Renal pelvis (tissue), 4 donors: ENCODE data around the gene KLHL42. TPM values are rescaled to one million over a fixed set of nuclear protein-coding genes. Genes with fewer than 3 reads are reported as not detected.
"Not testable (repeated sequence)": the region's sequence is repeated elsewhere in the genome, so short reads cannot be mapped to it uniquely, and the experiment has no call there.

Experiments
- DNase-seq: peaks from one replicate; pipeline ENCODE4 v3.0.0-alpha.2; 2013
- polyA plus RNA-seq, 3 donors: library from polyadenylated mRNA; unstranded; fragments of 120-200 nt; gene quantifications; one replicate each; pipeline ENCODE4 v1.2.1, GENCODE V29; 2013; ENCODE audit not compliant: insufficient read length in 3 of 3

Gene KLHL42
- polyA plus RNA-seq, 3 donors: 28.0 to 46.0 (median 42.3) TPM

GRCh38 chr12:27847293-27847692 is 67.3 kb downstream of the KLHL42 start:
- DNase-seq: not testable (repeated sequence)

- DNase-seq: no peak
Measured at GRCh38 chr12:27851311-27851710, 71.3 kb downstream of the KLHL42 start.

- no peak for DNase-seq
Measured at GRCh38 chr12:27852117-27852516, 72.1 kb downstream of the KLHL42 start.

Other genes with a start within 250 kb of the KLHL42 start
- gene REP15, start 83.8 kb upstream of the KLHL42 start, polyA plus RNA-seq: 1 to 10 TPM; 2.4 to 4.6 (median 3.3) TPM
- gene MRPS35, start 69.4 kb upstream of the KLHL42 start, polyA plus RNA-seq: 10 to 100 TPM; 69.1 to 75.3 (median 75.3) TPM
- under 1 TPM; 0.24 to 0.89 (median 0.51) TPM for gene MANSC4, start within 50 bp of the KLHL42 start, polyA plus RNA-seq
- gene PTHLH, start 192.5 kb downstream of the KLHL42 start, polyA plus RNA-seq: 1 to 10 TPM in 2 of 3 donors, under 1 TPM in 1; 0.81 to 1.4 (median 1.2) TPM